Stimulated activated naive CD8-positive, alpha-beta T cell treated with anti-CD3 and anti-CD28 coated beads, Interleukin-15, amount 100 ng/mL, for 72 hours (primary cell): Measurements from ENCODE around the gene LAMA3.

ENCODE experiments used
- ATAC-seq: fragments of 150-1000 bp; cut with Tn5 transposase; 2 replicates; pipeline ENCODE4 v1.10.0; 2021; ENCODE audit warnings: mild to moderate bottlenecking, moderate library complexity
- DNase-seq, 2 donors: peaks; one replicate each; pipeline ENCODE4 v3.0.0; 2021 to 2022
- H3K27ac Mint-ChIP-seq, 2 donors: one replicate each; pipeline ENCODE4 v1.8.0; 2022; ENCODE audit warnings: mild to moderate bottlenecking in 2 of 2, mixed read lengths in 2 of 2, moderate library complexity in 2 of 2
- H3K27me3 Mint-ChIP-seq: one replicate; pipeline ENCODE4 v1.8.0; 2022; ENCODE audit warnings: mixed read lengths
- H3K4me1 Mint-ChIP-seq: one replicate; pipeline ENCODE4 v1.8.0; 2022; ENCODE audit warnings: mild to moderate bottlenecking, mixed read lengths
- H3K4me3 Mint-ChIP-seq, 2 donors: one replicate each; pipeline ENCODE4 v1.8.0; 2022; ENCODE audit warnings: mild to moderate bottlenecking in 2 of 2, mixed read lengths in 2 of 2, moderate library complexity in 1 of 2
- H3K9me3 Mint-ChIP-seq, 2 donors: one replicate each; pipeline ENCODE4 v1.8.0; 2022; ENCODE audit warnings: mixed read lengths in 2 of 2

The LAMA3 gene

GRCh38 chr18:23951206-23951605, 262.0 kb downstream of the LAMA3 start:
- Mint-ChIP-seq H3K4me3 (no peak overlapping the region), H3K9me3 (no peaks in the 10 kb centered on the region)

GRCh38 chr18:23953984-23954383, 264.7 kb downstream of the LAMA3 start:
- H3K9me3 Mint-ChIP-seq, result no peaks in the 10 kb centered on the region
- H3K27me3 Mint-ChIP-seq, result peaks cover 5% of the 10 kb centered on the region
- DNase-seq (no peak), ATAC-seq (no peak)
- no peak overlapping the region for H3K27ac Mint-ChIP-seq
- H3K4me3 Mint-ChIP-seq, result no peak overlapping the region
- H3K4me1 Mint-ChIP-seq, result no peaks in the 10 kb centered on the region

More at GRCh38 chr18:23951206-23951605, 262.0 kb downstream of the LAMA3 start:
- H3K4me1 Mint-ChIP-seq, result no peaks in the 10 kb centered on the region
- no peak for ATAC-seq
- H3K27me3 Mint-ChIP-seq, result peaks cover 5% of the 10 kb centered on the region
- no peak for DNase-seq
- no peak overlapping the region for H3K27ac Mint-ChIP-seq

- peaks cover 1% of the 10 kb centered on the region for H3K27me3 Mint-ChIP-seq
- no peaks in the 10 kb centered on the region for H3K4me1 Mint-ChIP-seq
- H3K27ac Mint-ChIP-seq, result no peak overlapping the region
- ATAC-seq (no peak), DNase-seq (no peak)
- H3K4me3 Mint-ChIP-seq, result no peak overlapping the region
- H3K9me3 Mint-ChIP-seq, result no peaks in the 10 kb centered on the region
Observed at GRCh38 chr18:23956483-23956882, 267.2 kb downstream of the LAMA3 start.

DNA sequence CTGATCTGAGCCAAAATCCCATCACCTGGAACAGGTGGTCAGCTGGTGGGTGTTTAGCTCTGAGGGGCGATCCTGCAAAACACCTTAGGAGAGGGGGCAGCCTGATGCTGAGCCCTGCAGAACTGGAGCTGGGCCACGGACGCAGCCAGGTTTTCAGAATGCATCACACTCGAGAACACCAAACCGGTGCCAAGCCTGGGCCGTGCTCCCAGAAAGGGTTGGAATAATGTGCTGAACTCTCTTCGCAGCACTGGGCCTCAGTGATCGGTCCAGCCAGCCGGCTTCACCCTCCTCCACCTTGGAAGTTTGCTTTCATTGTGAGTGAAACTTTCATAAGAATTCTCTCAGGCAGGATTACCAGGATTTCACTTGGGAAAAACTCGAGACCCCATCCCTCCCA, 268.8 kb downstream of the LAMA3 start:
- no peak for ATAC-seq
- Mint-ChIP-seq H3K9me3 (no peaks in the 10 kb centered on the region), H3K4me1 (no peaks in the 10 kb centered on the region), H3K27ac (no peak overlapping the region), H3K4me3 (no peak overlapping the region), H3K27me3 (no peaks in the 10 kb centered on the region)
- no peak for DNase-seq

- H3K9me3 Mint-ChIP-seq, result no peaks in the 10 kb centered on the region
- H3K4me3 Mint-ChIP-seq, result no peak overlapping the region
- peaks cover 47% of the 10 kb centered on the region for H3K4me1 Mint-ChIP-seq
- no peak for DNase-seq
- peak overlapping the region; percentile 12 to 98 for H3K27ac Mint-ChIP-seq
- H3K27me3 Mint-ChIP-seq, result no peaks in the 10 kb centered on the region
- ATAC-seq, result no peak
Observed at GRCh38 chr18:23963443-23964165, 274.4 kb downstream of the LAMA3 start.

GRCh38 chr18:23964282-23965238, 275.3 kb downstream of the LAMA3 start:
- peak overlapping the region; percentile 71 to 75 for H3K4me3 Mint-ChIP-seq
- H3K27ac Mint-ChIP-seq, result peak overlapping the region; percentile 97 to 98
- ATAC-seq (peak; percentile 82), DNase-seq (peak; percentile 55 to 77)
- H3K27me3 Mint-ChIP-seq, result no peaks in the 10 kb centered on the region
- no peaks in the 10 kb centered on the region for H3K9me3 Mint-ChIP-seq
- peaks cover 56% of the 10 kb centered on the region for H3K4me1 Mint-ChIP-seq

DNA sequence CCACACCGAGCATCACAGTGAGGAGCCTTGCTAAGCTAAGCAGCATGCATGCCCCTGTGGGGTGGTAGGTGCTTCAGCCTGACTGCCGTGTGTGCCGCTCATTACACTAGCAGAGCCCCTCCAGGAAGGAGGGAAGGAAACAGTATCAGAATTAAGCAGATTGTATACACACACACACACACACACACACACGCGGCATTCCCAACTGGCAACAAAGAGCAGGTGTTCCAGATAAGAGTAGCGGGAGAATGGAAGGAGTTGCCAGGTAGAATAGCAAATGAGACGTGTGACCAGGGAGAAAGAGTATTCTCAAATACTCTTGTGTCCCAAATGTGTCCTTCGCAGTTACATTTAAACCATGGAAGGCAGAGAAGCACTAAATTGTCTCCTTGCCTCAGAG, 277.7 kb downstream of the LAMA3 start:
- H3K27ac Mint-ChIP-seq, result peak overlapping the region in 1 of 2 donors; percentile 19
- peaks cover 77% of the 10 kb centered on the region for H3K4me1 Mint-ChIP-seq
- H3K4me3 Mint-ChIP-seq, result peak overlapping the region; percentile 10 to 43
- no peaks in the 10 kb centered on the region for H3K9me3 Mint-ChIP-seq
- DNase-seq, result no peak
- no peak for ATAC-seq
- no peaks in the 10 kb centered on the region for H3K27me3 Mint-ChIP-seq

DNA sequence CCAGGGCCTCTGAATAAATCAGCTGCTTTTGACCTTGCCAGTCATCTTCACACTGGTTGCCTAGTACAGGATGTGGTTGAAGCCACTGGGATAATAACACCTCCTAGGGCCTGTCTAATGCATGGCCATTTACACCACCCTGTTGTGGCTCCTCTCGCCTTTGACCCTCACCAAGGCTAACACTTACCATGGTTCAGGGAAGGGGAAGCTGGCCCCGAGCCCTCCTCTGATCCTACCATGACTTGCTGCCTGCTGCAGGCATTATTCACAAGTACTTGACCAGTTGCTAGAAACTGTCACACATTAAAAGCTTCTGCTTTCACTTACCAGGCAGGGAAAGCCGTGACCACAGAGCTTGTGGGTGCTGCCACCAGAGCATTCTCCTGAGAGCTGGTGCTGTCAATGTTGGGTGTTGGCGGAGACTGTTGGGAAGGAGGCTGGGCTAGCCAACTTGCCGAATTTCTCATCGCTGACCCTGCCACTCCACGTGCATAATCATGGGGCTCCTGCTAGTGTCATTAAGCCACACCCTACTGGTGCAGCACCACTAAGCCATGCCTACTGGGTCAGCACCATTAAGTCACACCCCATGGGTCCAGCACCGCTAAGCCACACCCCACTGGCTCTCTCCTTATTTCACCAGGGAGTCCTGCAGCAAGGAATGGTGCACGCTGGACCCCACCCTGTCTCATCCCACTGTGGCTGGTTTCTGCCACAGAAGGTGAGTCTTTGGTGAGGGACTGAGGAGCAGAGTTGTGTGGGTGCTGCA, 278.3 kb downstream of the LAMA3 start:
- Mint-ChIP-seq H3K9me3 (no peaks in the 10 kb centered on the region), H3K4me3 (peak overlapping the region in 1 of 2 donors; percentile 45), H3K4me1 (peaks cover 83% of the 10 kb centered on the region), H3K27ac (no peak overlapping the region), H3K27me3 (no peaks in the 10 kb centered on the region)
- peak in 1 of 2 donors; percentile 60 for DNase-seq
- peak; percentile 83 for ATAC-seq

DNA sequence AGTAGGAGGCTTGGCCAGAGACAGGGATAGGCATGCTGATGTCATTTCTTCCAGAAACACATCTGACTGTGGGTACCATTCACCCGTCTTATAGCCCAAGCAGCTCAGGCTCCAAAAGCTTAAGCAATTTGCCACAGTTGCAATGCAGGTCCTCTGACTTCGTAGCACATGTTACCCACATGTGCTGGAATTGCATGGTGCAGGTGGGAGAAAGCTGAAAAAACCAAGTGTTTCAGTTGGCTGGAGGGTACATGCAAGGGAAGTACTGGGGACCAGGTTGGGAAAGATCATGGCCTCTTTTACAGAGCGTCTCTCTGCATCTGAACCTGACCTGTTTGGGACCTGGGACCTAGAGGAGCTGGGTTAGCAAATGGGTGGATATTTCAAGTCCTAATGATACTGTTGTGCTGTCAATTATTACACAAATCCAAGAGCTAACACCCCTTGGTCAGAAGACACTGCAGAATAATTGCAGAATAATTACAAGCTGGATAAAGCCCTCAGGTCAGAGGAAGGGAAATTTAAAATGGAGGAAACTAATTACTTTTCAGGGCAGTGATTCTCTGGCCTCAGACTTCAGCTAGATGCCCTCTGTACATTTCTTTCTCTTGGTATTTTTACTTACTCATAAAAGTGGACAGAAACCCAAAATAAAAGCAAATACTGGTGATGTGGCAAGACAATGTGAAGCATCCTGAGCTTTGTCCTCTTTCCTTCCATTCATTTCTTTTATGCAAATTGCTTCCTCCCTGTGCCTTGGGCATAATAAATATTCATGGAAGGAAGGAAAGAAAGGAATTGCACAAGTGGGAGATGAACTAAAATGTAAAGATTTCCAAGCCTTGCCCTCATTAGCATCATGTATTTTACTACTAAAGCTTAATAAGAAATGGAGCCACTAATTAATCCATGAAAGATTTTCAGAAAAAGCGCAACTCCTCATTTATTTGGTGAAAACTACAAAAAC, 279.7 kb downstream of the LAMA3 start:
- H3K4me1 Mint-ChIP-seq, result peaks cover 81% of the 10 kb centered on the region
- H3K27ac Mint-ChIP-seq, result no peak overlapping the region
- ATAC-seq (no peak), DNase-seq (no peak)
- H3K9me3 Mint-ChIP-seq, result no peaks in the 10 kb centered on the region
- no peak overlapping the region for H3K4me3 Mint-ChIP-seq
- no peaks in the 10 kb centered on the region for H3K27me3 Mint-ChIP-seq

- H3K27ac Mint-ChIP-seq, result no peak overlapping the region
- ATAC-seq, result no peak
- no peak for DNase-seq
- no peaks in the 10 kb centered on the region for H3K27me3 Mint-ChIP-seq
- H3K4me3 Mint-ChIP-seq, result no peak overlapping the region
- H3K9me3 Mint-ChIP-seq, result peaks cover 0 to 6% of the 10 kb centered on the region in 2 donors
- peaks cover 73% of the 10 kb centered on the region for H3K4me1 Mint-ChIP-seq
Observed at GRCh38 chr18:23969664-23970063, 280.4 kb downstream of the LAMA3 start.

DNA sequence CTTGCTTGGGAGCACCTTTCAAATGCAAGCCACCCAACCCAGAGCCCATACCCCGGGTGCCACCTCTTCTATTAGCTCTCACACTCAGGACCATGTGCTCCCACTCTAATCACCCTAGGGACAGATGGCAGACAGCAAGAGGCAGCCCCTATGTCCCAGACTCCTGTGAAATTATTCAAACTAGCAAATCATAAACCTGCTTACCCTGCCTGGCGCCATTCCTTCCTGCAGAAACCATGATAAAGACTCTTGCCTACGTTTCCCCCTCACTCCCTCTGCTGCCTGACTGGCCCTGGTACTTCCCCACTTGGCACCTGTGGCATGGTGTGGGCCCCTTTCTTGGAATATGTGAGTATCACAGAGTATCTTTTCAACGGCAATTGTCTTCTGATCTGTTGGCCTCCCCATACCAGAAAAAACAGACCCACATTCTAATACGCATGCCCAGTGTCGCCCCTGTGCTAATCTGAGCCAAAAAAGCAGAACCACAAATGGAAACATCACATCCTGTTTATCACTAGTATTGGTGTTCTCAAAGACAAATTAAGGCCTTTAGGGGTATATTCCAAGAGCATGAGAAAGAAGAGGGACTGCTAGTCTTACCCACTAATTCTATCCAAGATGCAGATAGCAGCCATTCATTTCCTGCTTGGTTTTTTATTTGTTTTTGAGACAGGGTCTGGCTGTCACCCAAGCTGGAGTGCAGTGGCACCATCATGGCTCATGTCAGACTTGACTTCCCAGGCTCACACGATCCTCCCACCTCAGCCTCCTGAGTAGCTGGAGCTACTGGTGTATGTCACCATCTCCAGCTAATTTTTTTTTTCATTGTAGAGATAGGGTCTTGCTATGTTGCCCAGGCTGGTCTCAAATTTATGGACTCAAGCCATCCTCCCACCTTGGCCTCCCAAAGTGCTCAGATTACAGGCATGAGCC, 281.2 kb downstream of the LAMA3 start:
- DNase-seq, result peak; percentile 54 to 78
- Mint-ChIP-seq H3K4me3 (peak overlapping the region; percentile 28 to 55), H3K9me3 (peaks cover 0 to 6% of the 10 kb centered on the region in 2 donors), H3K4me1 (peaks cover 67% of the 10 kb centered on the region), H3K27me3 (no peaks in the 10 kb centered on the region), H3K27ac (peak overlapping the region; percentile 59 to 95)
- peak; percentile 79 for ATAC-seq

DNA sequence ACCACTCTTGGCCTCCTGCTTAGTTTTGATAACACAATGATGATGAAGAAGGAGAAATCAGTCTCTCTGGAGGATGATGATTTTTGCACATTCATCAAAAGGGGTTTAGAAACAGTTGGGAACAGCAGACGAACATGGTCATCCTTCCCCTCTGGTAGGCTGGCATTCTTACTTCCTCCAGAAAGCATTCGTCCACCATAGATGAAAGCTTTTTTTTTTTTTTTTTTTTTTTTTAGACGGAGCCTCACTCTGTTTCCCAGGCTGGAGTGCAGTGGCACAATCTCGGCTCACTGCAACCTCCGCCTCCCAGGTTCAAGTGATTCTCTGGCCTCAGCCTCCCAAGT, 281.8 kb downstream of the LAMA3 start:
- ATAC-seq, result no peak
- peaks cover 61% of the 10 kb centered on the region for H3K4me1 Mint-ChIP-seq
- H3K4me3 Mint-ChIP-seq, result peak overlapping the region; percentile 28 to 55
- H3K9me3 Mint-ChIP-seq, result peaks cover 0 to 6% of the 10 kb centered on the region in 2 donors
- no peaks in the 10 kb centered on the region for H3K27me3 Mint-ChIP-seq
- peak overlapping the region; percentile 59 to 95 for H3K27ac Mint-ChIP-seq
- DNase-seq, result no peak

DNA sequence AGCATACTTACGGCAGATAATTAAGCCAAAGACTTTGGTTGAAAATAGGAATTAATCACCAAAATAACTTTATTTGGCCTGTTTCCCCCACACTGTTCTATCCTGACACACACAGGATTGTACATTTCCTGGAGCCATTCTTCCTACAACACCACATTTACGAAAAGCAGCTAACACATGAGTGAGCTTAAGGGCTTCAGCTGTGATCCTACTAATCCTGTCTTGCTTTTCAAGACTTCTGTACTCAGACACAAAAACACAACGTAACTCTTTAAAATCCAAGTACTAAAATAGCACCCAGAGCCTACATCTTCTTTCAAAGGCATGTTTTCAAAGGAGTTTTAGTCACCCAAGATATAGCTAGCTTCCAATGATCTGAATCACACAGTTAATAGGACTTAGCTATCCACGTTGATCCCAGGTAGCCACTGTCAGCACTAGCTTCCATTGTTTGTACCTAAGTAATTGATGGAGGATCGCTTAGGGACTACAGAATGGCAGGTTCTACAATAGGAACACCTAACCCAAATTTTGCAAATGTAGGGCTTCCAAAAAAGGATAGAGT, 282.5 kb downstream of the LAMA3 start:
- ATAC-seq (no peak), DNase-seq (no peak)
- no peak overlapping the region for H3K4me3 Mint-ChIP-seq
- H3K4me1 Mint-ChIP-seq, result peaks cover 59% of the 10 kb centered on the region
- peaks cover 0 to 6% of the 10 kb centered on the region in 2 donors for H3K9me3 Mint-ChIP-seq
- no peak overlapping the region for H3K27ac Mint-ChIP-seq
- no peaks in the 10 kb centered on the region for H3K27me3 Mint-ChIP-seq
